B cell (primary cell): Measurements from ENCODE around the gene NELL1. TPM values are rescaled to one million over a fixed set of nuclear protein-coding genes. Genes with fewer than 3 reads are reported as not detected.

Experiments
- ATAC-seq: fragments of 200-7000 bp; cut with Tn5 transposase; one replicate; pipeline ENCODE4 v1.10.0; 2021; ENCODE audit warnings: low read depth, mild to moderate bottlenecking, moderate number of reproducible peaks, moderate library complexity
- CTCF ChIA-PET: fragments of 350-600 bp; sonication (Branson Sonifier 250); formaldehyde crosslinking; loops from one replicate; lab custom pipeline; 2021; ENCODE audit warnings: antibody characterized with exemption, inconsistent platforms; lab: Charles Lee
- POLR2A ChIA-PET: fragments of 350-600 bp; sonication (Branson Sonifier 250); formaldehyde crosslinking; loops from one replicate; lab custom pipeline; 2021; ENCODE audit warnings: antibody characterized with exemption; lab: Charles Lee
- DNase-seq: peaks from one replicate; pipeline ENCODE4 v3.0.0; 2013
- H2AFZ ChIP-seq: 2 replicates; pipeline ENCODE4 v1.6.1; 2012; ENCODE audit warnings: mild to moderate bottlenecking, low read depth, low read length; ENCODE audit not compliant: insufficient read depth, poor library complexity, severe bottlenecking
- H3K27ac ChIP-seq, 2 donors: 1 replicate in 1 of 2; 2 replicates in 1 of 2; pipeline ENCODE4 v1.5.1; 2012 to 2013; ENCODE audit warnings: low read length in 2 of 2, mild to moderate bottlenecking in 2 of 2, moderate library complexity in 1 of 2
- H3K27me3 ChIP-seq, 4 experiments: fragments of 200-600 bp in 1 of 4; sonication (generic) in 1 of 4; replicated peaks in 1 of 4; 1 replicate in 2 of 4; 2 replicates in 2 of 4; pipeline versions ENCODE4 v1.6.1 to v1.7.0; 2013 to 2016; ENCODE audit warnings: low read length in 3 of 4, mild to moderate bottlenecking in 2 of 4, mixed read lengths in 1 of 4, moderate library complexity in 1 of 4; ENCODE audit not compliant: insufficient read depth in 4 of 4, control insufficient read depth in 3 of 4; ENCODE audit errors: control extremely low read depth in 1 of 4
- H3K36me3 ChIP-seq, 2 experiments: replicated peaks in 1 of 2; 1 replicate in 1 of 2; 2 replicates in 1 of 2; pipeline versions ENCODE4 v1.6.1 to v1.7.1; 2013; ENCODE audit warnings: low read length in 1 of 2; ENCODE audit not compliant: insufficient read depth in 2 of 2, control insufficient read depth in 1 of 2; ENCODE audit errors: control extremely low read depth in 1 of 2, extremely low read depth in 1 of 2
- H3K4me1 ChIP-seq, 2 donors: fragments of 200-600 bp in 1 of 2; sonication (generic) in 1 of 2; 1 replicate in 1 of 2; 2 replicates in 1 of 2; pipeline versions ENCODE4 v1.5.1 to v1.6.1; 2013 to 2017; ENCODE audit warnings: low read length in 2 of 2; ENCODE audit not compliant: control insufficient read depth in 2 of 2, insufficient read depth in 2 of 2
- H3K4me2 ChIP-seq: replicated peaks from 2 replicates; pipeline ENCODE3; 2012; ENCODE audit warnings: mild to moderate bottlenecking, low read depth, low read length; ENCODE audit not compliant: poor library complexity, severe bottlenecking
- H3K4me3 ChIP-seq, 5 experiments: fragments of 200-600 bp in 1 of 5; sonication (generic) in 1 of 5; 1 replicate in 3 of 5; 2 replicates in 2 of 5; pipeline versions ENCODE4 v1.5.1 to v1.7.0; 2011 to 2016; ENCODE audit warnings: low read length in 4 of 5, mild to moderate bottlenecking in 4 of 5, low read depth in 2 of 5, control low read depth in 1 of 5, moderate library complexity in 1 of 5; ENCODE audit not compliant: insufficient read depth in 1 of 5; ENCODE audit errors: control extremely low read depth in 1 of 5, extremely low read depth in 1 of 5
- H3K79me2 ChIP-seq: fragments of 200-600 bp; sonication (generic); one replicate; pipeline ENCODE4 v1.6.0; 2016; ENCODE audit warnings: low read length; ENCODE audit not compliant: control insufficient read depth, insufficient read depth
- H3K9ac ChIP-seq: fragments of 200-600 bp; sonication (generic); 2 replicates; pipeline ENCODE4 v1.6.1; 2017; ENCODE audit warnings: mild to moderate bottlenecking, low read length, moderate library complexity
- H3K9me3 ChIP-seq, 3 donors: one replicate each; pipeline versions ENCODE4 v1.6.1 to v1.7.1; 2013; ENCODE audit warnings: low read length in 2 of 3; ENCODE audit not compliant: control insufficient read depth in 2 of 3, insufficient read depth in 1 of 3; ENCODE audit errors: control extremely low read depth in 1 of 3
- H4K20me1 ChIP-seq: 2 replicates; pipeline ENCODE4 v1.6.0; 2012; ENCODE audit warnings: mild to moderate bottlenecking, low read length; ENCODE audit not compliant: insufficient read depth, control insufficient read depth, poor library complexity, severe bottlenecking
- H3K27ac Mint-ChIP-seq: one replicate; pipeline ENCODE4 v1.8.0; 2021; ENCODE audit warnings: mixed read lengths
- H3K27me3 Mint-ChIP-seq: one replicate; pipeline ENCODE4 v1.8.0; 2021; ENCODE audit warnings: mixed read lengths
- H3K4me1 Mint-ChIP-seq: one replicate; pipeline ENCODE4 v1.8.0; 2021; ENCODE audit warnings: mixed read lengths
- H3K4me3 Mint-ChIP-seq: one replicate; pipeline ENCODE4 v1.8.0; 2021; ENCODE audit warnings: mixed read lengths
- H3K9me3 Mint-ChIP-seq: one replicate; pipeline ENCODE4 v1.8.0; 2022; ENCODE audit warnings: mixed read lengths; ENCODE audit not compliant: insufficient read depth
- CTCF ChIP-seq: fragments of 200-600 bp; IDR thresholded peaks from one replicate; pipeline ENCODE4 v1.8.0; 2022; ENCODE audit warnings: antibody characterized with exemption, mild to moderate bottlenecking
- EZH2 ChIP-seq: IDR thresholded peaks from 2 replicates; pipeline ENCODE4 v1.6.1; 2012; ENCODE audit warnings: borderline replicate concordance, low read depth, mild to moderate bottlenecking, moderate library complexity, low read length; ENCODE audit not compliant: insufficient read depth, poor library complexity, severe bottlenecking
- WGBS: methylation state at CpG from one replicate; pipeline ENCODE4 v1.1.5; 2013; ENCODE audit warnings: missing lambda C conversion rate; ENCODE audit not compliant: insufficient coverage; 5-methylcytosine and 5-hydroxymethylcytosine counted together
- intact Hi-C: fragments of 100-400 bp; cut with micrococcal nuclease; formaldehyde crosslinking; loops from one replicate; pipeline ENCODE4 v1.10.0; 2022
- polyA plus RNA-seq: library from polyadenylated mRNA; depleted of rRNA; stranded (reverse); fragments of >200 nt; gene quantifications from 2 replicates; pipeline ENCODE4 v1.2.3, GENCODE V29; 2012
- total RNA-seq, 2 donors: library from RNA; stranded (reverse); fragments of 120-200 nt in 1 of 2; gene quantifications; 1 replicate in 1 of 2; 2 replicates in 1 of 2; pipeline versions ENCODE4 v1.2.3 to v1.2.4, GENCODE V29; 2013 to 2022

The NELL1 gene
- total and polyA plus RNA-seq, 2 donors (not counting 1 experiment from before 2014, with no cell fraction given): not detected

- no peak overlapping the region for H3K9ac ChIP-seq
- H3K4me1 ChIP-seq: no peaks in the 10 kb centered on the region
- ATAC-seq (no peak), DNase-seq (no peak)
- no CpG with 5 or more reads among the region's 1 CpG for WGBS
- H3K4me2 ChIP-seq: no peak overlapping the region
- H3K4me3 Mint-ChIP-seq: no peak overlapping the region
- H3K36me3 ChIP-seq: no peaks in the 10 kb centered on the region
- intact Hi-C loops: no loop called here
- H3K79me2 ChIP-seq: no peaks in the 10 kb centered on the region
- H3K9me3 ChIP-seq: no peaks in the 10 kb centered on the region
- H3K27me3 Mint-ChIP-seq: no peaks in the 10 kb centered on the region
- H3K4me3 ChIP-seq: no peak overlapping the region
- H2AFZ ChIP-seq: no peak overlapping the region
- TF ChIP-seq EZH2 (no peak), CTCF (no peak)
- ChIA-PET POLR2A (no interaction called here), CTCF (no interaction called here)
- H3K4me1 Mint-ChIP-seq: no peaks in the 10 kb centered on the region
- no peaks in the 10 kb centered on the region for H3K9me3 Mint-ChIP-seq
- H3K27me3 ChIP-seq: no peaks in the 10 kb centered on the region
- no peak overlapping the region for H3K27ac ChIP-seq
- H4K20me1 ChIP-seq: no peaks in the 10 kb centered on the region
- H3K27ac Mint-ChIP-seq: no peak overlapping the region
Observed at GRCh38 chr11:21456186-21456585, 786.8 kb downstream of the NELL1 start.

GRCh38 chr11:21460082-21460481 is 790.7 kb downstream of the NELL1 start:
- no peaks in the 10 kb centered on the region for H3K4me1 Mint-ChIP-seq
- CTCF ChIA-PET: no interaction called here
- intact Hi-C loops: no loop called here
- POLR2A ChIA-PET: no interaction called here
- no peak overlapping the region for H3K27ac Mint-ChIP-seq
- ATAC-seq (no peak), DNase-seq (no peak)
- no peak overlapping the region for H3K4me3 Mint-ChIP-seq
- H3K27me3 Mint-ChIP-seq: no peaks in the 10 kb centered on the region
- H3K9me3 ChIP-seq: no peaks in the 10 kb centered on the region
- no peak overlapping the region for H3K4me3 ChIP-seq
- no peaks in the 10 kb centered on the region for H4K20me1 ChIP-seq
- H3K9me3 Mint-ChIP-seq: no peaks in the 10 kb centered on the region
- H3K9ac ChIP-seq: no peak overlapping the region
- H3K4me2 ChIP-seq: no peak overlapping the region
- no peaks in the 10 kb centered on the region for H3K79me2 ChIP-seq
- no peak for TF ChIP-seq EZH2
- no peak for TF ChIP-seq CTCF
- no peaks in the 10 kb centered on the region for H3K27me3 ChIP-seq
- H3K36me3 ChIP-seq: no peaks in the 10 kb centered on the region
- no peaks in the 10 kb centered on the region for H3K4me1 ChIP-seq
- H2AFZ ChIP-seq: no peak overlapping the region
- H3K27ac ChIP-seq: no peak overlapping the region
